Measurements from ENCODE around the gene NOP56. TPM values are rescaled to one million over a fixed set of nuclear protein-coding genes. Genes with fewer than 3 reads are reported as not detected.
A peak's percentile ranks its signal among the peaks of the same experiment; 100 is the strongest.

NOP56 gene
- 517 and 547 TPM in 2 replicates for total RNA-seq
- long read RNA-seq, transcript NOP56-201 (12 exons, 2,400 nt): major isoform, 233 of 577 reads
- long read RNA-seq, partial matches to known transcripts: 209 of 577 reads
- long read RNA-seq, other reads (novel, unspliced or antisense): 132 of 577 reads

- peaks cover 31% of the 10 kb centered on the region for H3K4me1 Mint-ChIP-seq
- H3K4me3 Mint-ChIP-seq: peak within 1 kb of the TSS; percentile 98
- no peaks in the 10 kb centered on the region for H3K27me3 Mint-ChIP-seq (ENCODE audit: low read depth)
- H3K36me3 Mint-ChIP-seq (ENCODE audit: low read depth): peaks cover 30% of the 10 kb centered on the region
- H3K9me3 Mint-ChIP-seq: no peaks in the 10 kb centered on the region
- peak; percentile 97 for DNase-seq (ENCODE audit: low read depth, low spot score)
- H3K27ac Mint-ChIP-seq (ENCODE audit: unreplicated experiment): peak within 1 kb of the TSS; percentile 92
- no peak for TF ChIP-seq CTCF (conservative IDR thresholded peaks at IDR 0.05)
Measured at GRCh38 chr20:2651772-2652723, at the start of gene NOP56. Gene NOP56 (plus strand): TSS chr20:2652632. CDS start chr20:2652661, 29 bp downstream.

GRCh38 chr20:2602746-2603145 is 49.7 kb upstream of the NOP56 start:
- no peak for DNase-seq (ENCODE audit: low read depth, low spot score)
- no peak for TF ChIP-seq CTCF (conservative IDR thresholded peaks at IDR 0.05)
- Mint-ChIP-seq H3K4me3 (no peak overlapping the region), H3K27me3 (ENCODE audit: low read depth) (peaks cover 35% of the 10 kb centered on the region), H3K4me1 (peaks cover 4% of the 10 kb centered on the region), H3K27ac (ENCODE audit: unreplicated experiment) (no peak overlapping the region), H3K36me3 (ENCODE audit: low read depth) (peaks cover 2% of the 10 kb centered on the region), H3K9me3 (peaks cover 5% of the 10 kb centered on the region)

GRCh38 chr20:2603816-2604505 is 48.5 kb upstream of the NOP56 start:
- peaks cover 2% of the 10 kb centered on the region for H3K36me3 Mint-ChIP-seq (ENCODE audit: low read depth)

GRCh38 chr20:2604506-2604835 is 48.0 kb upstream of the NOP56 start:
- TF ChIP-seq CTCF (conservative IDR thresholded peaks at IDR 0.05): no peak
- no peak for DNase-seq (ENCODE audit: low read depth, low spot score)
- H3K27me3 Mint-ChIP-seq (ENCODE audit: low read depth): peaks cover 29% of the 10 kb centered on the region
- no peak overlapping the region for H3K27ac Mint-ChIP-seq (ENCODE audit: unreplicated experiment)
- H3K4me1 Mint-ChIP-seq: peaks cover 4% of the 10 kb centered on the region
- no peak overlapping the region for H3K4me3 Mint-ChIP-seq
- H3K9me3 Mint-ChIP-seq: peaks cover 7% of the 10 kb centered on the region
- peaks cover 2% of the 10 kb centered on the region for H3K36me3 Mint-ChIP-seq (ENCODE audit: low read depth)

More at GRCh38 chr20:2603816-2604505, 48.5 kb upstream of the NOP56 start:
- H3K4me1 Mint-ChIP-seq: peaks cover 4% of the 10 kb centered on the region
- H3K27me3 Mint-ChIP-seq (ENCODE audit: low read depth): peaks cover 27% of the 10 kb centered on the region
- TF ChIP-seq CTCF (conservative IDR thresholded peaks at IDR 0.05): no peak
- H3K27ac Mint-ChIP-seq (ENCODE audit: unreplicated experiment): no peak overlapping the region
- H3K4me3 Mint-ChIP-seq: no peak overlapping the region
- no peak for DNase-seq (ENCODE audit: low read depth, low spot score)
- H3K9me3 Mint-ChIP-seq: peaks cover 5% of the 10 kb centered on the region

GRCh38 chr20:2606507-2607006 is 45.9 kb upstream of the NOP56 start:
- H3K36me3 Mint-ChIP-seq (ENCODE audit: low read depth): peaks cover 2% of the 10 kb centered on the region
- no peak for TF ChIP-seq CTCF (conservative IDR thresholded peaks at IDR 0.05)
- no peak overlapping the region for H3K27ac Mint-ChIP-seq (ENCODE audit: unreplicated experiment)
- H3K27me3 Mint-ChIP-seq (ENCODE audit: low read depth): peaks cover 38% of the 10 kb centered on the region
- no peaks in the 10 kb centered on the region for H3K4me1 Mint-ChIP-seq
- H3K4me3 Mint-ChIP-seq: no peak overlapping the region
- peaks cover 8% of the 10 kb centered on the region for H3K9me3 Mint-ChIP-seq
- no peak for DNase-seq (ENCODE audit: low read depth, low spot score)

Data from neural crest cell (in vitro differentiated cells).